Activated naive CD4-positive, alpha-beta T cell treated with anti-CD3 and anti-CD28 coated beads, Interleukin-2, amount 10 ng/mL, durations not matched to agents 7 days and 5 days (primary cell): ENCODE data around the gene ATF4.

Experiments used
- CTCF ChIA-PET: fragments of 350-600 bp; sonication (Branson Sonifier 250); formaldehyde crosslinking; loops from one replicate; lab custom pipeline; 2021; ENCODE audit warnings: antibody characterized with exemption; lab: Charles Lee
- DNase-seq: peaks from one replicate; pipeline ENCODE4 v3.0.0-alpha.2; 2020
- H3K27ac Mint-ChIP-seq: one replicate; pipeline ENCODE4 v1.8.0; 2021; ENCODE audit warnings: mild to moderate bottlenecking, moderate library complexity, mixed read lengths
- H3K27me3 Mint-ChIP-seq: one replicate; pipeline ENCODE4 v1.8.0; 2021; ENCODE audit warnings: mild to moderate bottlenecking, mixed read lengths
- H3K36me3 Mint-ChIP-seq: one replicate; pipeline ENCODE4 v1.8.0; 2021; ENCODE audit warnings: mixed read lengths
- H3K4me1 Mint-ChIP-seq: one replicate; pipeline ENCODE4 v1.8.0; 2021; ENCODE audit warnings: mixed read lengths
- H3K4me3 Mint-ChIP-seq: one replicate; pipeline ENCODE4 v1.8.0; 2021; ENCODE audit warnings: mild to moderate bottlenecking, moderate library complexity, mixed read lengths
- H3K9me3 Mint-ChIP-seq: one replicate; pipeline ENCODE4 v1.8.0; 2021; ENCODE audit warnings: mixed read lengths

ATF4 gene

DNA sequence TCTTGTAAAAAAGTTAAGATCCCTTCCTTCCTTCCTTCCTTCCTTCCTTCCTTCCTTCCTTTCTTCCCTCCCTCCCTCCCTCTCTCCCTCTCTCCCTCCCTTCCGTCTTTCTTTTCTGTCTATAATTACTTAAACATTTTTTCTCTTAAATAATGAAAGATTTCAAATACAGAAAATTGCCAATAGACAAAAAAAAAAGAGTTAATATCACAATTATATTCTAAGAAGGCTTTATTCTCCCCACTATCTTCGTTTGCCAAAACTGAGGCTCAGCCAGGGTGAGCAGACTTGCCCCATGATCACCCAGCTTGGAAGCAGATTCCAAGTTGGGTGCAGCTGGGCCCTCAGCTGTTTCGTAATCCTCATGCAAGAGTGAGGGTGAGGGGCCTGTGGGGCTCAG is 49.9 kb downstream of the ATF4 start:
- H3K27ac Mint-ChIP-seq = no peak overlapping the region
- CTCF ChIA-PET = no interaction called here
- H3K4me3 Mint-ChIP-seq = no peak overlapping the region
- DNase-seq = no peak
- H3K36me3 Mint-ChIP-seq = no peaks in the 10 kb centered on the region
- peaks cover 8% of the 10 kb centered on the region for H3K9me3 Mint-ChIP-seq
- peaks cover 38% of the 10 kb centered on the region for H3K27me3 Mint-ChIP-seq
- peaks cover 19% of the 10 kb centered on the region for H3K4me1 Mint-ChIP-seq

DNA sequence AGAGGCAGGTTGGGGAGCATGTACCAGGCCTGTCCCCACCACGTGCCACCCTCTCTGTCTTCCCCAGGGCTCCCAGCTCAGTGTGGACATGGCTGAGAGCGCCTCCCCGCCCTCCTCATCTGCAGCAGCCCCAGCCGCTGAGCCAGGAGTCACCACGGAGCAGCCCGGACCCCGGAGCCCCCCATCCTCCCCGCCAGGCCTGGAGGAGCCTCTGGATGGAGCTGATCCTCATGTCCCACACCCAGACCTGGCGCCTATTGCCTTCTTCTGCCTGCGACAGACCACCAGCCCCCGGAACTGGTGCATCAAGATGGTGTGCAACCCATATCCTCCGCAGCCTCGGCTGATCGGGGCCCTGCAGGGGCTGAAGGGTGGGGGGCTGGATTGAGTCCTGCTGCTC is 50.3 kb downstream of the ATF4 start, which contains the start of gene CACNA1I:
CACNA1I (plus strand) TSS at position 89 of the 400 bp plus-strand sequence; CDS start at position 89, 0 bp downstream.
- H3K9me3 Mint-ChIP-seq = peaks cover 3% of the 10 kb centered on the region
- H3K4me3 Mint-ChIP-seq = no peak within 1 kb of the TSS
- H3K36me3 Mint-ChIP-seq = no peaks in the 10 kb centered on the region
- peaks cover 18% of the 10 kb centered on the region for H3K4me1 Mint-ChIP-seq
- no peak for DNase-seq
- CTCF ChIA-PET = no interaction called here
- H3K27ac Mint-ChIP-seq = no peak within 1 kb of the TSS
- H3K27me3 Mint-ChIP-seq = peaks cover 42% of the 10 kb centered on the region

DNA sequence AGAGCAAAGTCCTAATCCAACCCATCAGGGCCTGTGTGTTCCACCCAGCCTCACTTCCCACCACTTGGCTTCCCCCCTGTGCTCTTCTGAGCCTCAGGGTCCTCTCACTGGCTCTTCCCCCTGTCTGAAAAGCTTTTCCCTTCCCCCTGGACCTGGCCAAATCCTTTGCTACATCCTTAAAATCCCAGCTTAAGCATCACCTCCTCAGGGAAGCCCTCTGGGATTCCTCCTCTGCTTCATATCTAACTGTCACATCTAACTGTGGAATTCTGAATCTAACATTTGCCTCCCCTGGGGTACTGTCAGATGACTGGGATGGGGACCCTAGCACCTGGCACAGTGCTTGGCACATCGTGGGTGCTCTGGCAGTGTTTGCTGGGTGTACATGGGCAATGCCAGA is 51.2 kb downstream of the ATF4 start:
- DNase-seq = no peak
- H3K27me3 Mint-ChIP-seq = peaks cover 51% of the 10 kb centered on the region
- no peak overlapping the region for H3K27ac Mint-ChIP-seq
- no peak overlapping the region for H3K4me3 Mint-ChIP-seq
- no peaks in the 10 kb centered on the region for H3K36me3 Mint-ChIP-seq
- no peaks in the 10 kb centered on the region for H3K9me3 Mint-ChIP-seq
- CTCF ChIA-PET = no interaction called here
- peaks cover 17% of the 10 kb centered on the region for H3K4me1 Mint-ChIP-seq
